ENCODE measurements around the gene URB1.

The URB1 gene

GRCh38 chr21:32332463-32332951, 60.3 kb downstream of the URB1 start:
- TF ChIP-seq POLR2AphosphoS5 (IDR thresholded peaks at IDR 0.05; ENCODE audit: low read depth, low read length) (no peak), TAF1 (IDR thresholded peaks at IDR 0.05; ENCODE audit: borderline replicate concordance, insufficient read depth, low read length) (no peak), SIN3A (IDR thresholded peaks at IDR 0.05; ENCODE audit: borderline replicate concordance, insufficient read depth, low read length) (no peak), REST (IDR thresholded peaks at IDR 0.05; ENCODE audit: insufficient read depth in 1 of 2, low read depth in 2 of 2, low read length in 2 of 2) (no peak), FOXP2 (optimal IDR thresholded peaks at IDR 0.05; ENCODE audit: borderline replicate concordance, extremely low read depth, extremely low read length, insufficient read depth) (no peak)

DNA sequence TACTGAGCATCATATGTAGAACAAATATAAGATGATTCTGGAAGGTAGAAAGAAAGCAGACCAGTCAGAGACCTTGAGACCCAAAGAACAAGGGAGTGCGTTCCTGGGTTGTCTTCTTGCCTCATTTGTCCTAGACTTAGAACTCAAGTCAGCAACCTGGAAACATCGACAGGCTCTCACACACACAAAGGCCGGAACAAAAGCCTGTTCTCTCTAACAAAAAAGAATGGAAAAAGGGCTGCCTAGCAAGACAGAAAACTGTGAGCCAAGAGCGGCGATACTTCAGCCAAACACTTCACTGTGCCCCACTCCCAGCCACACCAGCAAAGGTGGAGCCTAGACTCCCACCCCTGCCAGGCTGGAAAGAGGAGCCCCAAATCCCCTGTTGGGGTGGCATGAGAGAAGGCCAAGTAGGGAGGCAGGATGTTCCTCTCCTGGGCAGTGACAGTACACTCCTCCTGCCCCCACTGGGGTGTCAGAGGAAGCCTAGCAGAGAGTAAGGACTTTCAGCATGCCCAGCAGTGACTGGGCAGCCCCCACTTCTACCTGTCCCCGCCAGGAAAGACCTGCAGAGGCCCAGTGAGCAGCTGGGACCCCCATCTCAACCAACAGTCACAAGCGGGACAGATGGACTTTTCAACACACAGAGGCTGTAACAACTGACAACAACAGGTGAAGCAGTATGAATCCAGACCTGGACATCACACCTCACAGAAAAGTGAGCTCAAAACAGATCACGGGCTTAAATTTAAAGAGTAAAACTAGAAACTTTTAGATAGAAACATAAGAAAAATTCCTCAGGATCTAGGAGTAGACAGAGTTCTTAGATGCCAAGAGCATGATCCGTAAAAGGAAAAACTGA, 61.1 kb downstream of the URB1 start:
- TF ChIP-seq TAF1 (IDR thresholded peaks at IDR 0.05; ENCODE audit: borderline replicate concordance, insufficient read depth, low read length) (no peak), FOXP2 (optimal IDR thresholded peaks at IDR 0.05; ENCODE audit: borderline replicate concordance, extremely low read depth, extremely low read length, insufficient read depth) (no peak), REST (IDR thresholded peaks at IDR 0.05; ENCODE audit: insufficient read depth in 1 of 2, low read depth in 2 of 2, low read length in 2 of 2) (no peak), POLR2AphosphoS5 (IDR thresholded peaks at IDR 0.05; ENCODE audit: low read depth, low read length) (no peak), SIN3A (IDR thresholded peaks at IDR 0.05; ENCODE audit: borderline replicate concordance, insufficient read depth, low read length) (no peak)

- no peak for TF ChIP-seq FOXP2 (optimal IDR thresholded peaks at IDR 0.05; ENCODE audit: borderline replicate concordance, extremely low read depth, extremely low read length, insufficient read depth)
- no peak for TF ChIP-seq REST (IDR thresholded peaks at IDR 0.05; ENCODE audit: insufficient read depth in 1 of 2, low read depth in 2 of 2, low read length in 2 of 2)
- no peak for TF ChIP-seq SIN3A (IDR thresholded peaks at IDR 0.05; ENCODE audit: borderline replicate concordance, insufficient read depth, low read length)
- TF ChIP-seq TAF1 (IDR thresholded peaks at IDR 0.05; ENCODE audit: borderline replicate concordance, insufficient read depth, low read length), result no peak
- TF ChIP-seq POLR2AphosphoS5 (IDR thresholded peaks at IDR 0.05; ENCODE audit: low read depth, low read length), result no peak
Measured at GRCh38 chr21:32330784-32331311, 62.0 kb downstream of the URB1 start.

GRCh38 chr21:32329776-32330175, 63.0 kb downstream of the URB1 start:
- TF ChIP-seq REST (IDR thresholded peaks at IDR 0.05; ENCODE audit: insufficient read depth in 1 of 2, low read depth in 2 of 2, low read length in 2 of 2) (no peak), TAF1 (IDR thresholded peaks at IDR 0.05; ENCODE audit: borderline replicate concordance, insufficient read depth, low read length) (no peak), POLR2AphosphoS5 (IDR thresholded peaks at IDR 0.05; ENCODE audit: low read depth, low read length) (no peak), SIN3A (IDR thresholded peaks at IDR 0.05; ENCODE audit: borderline replicate concordance, insufficient read depth, low read length) (no peak), FOXP2 (optimal IDR thresholded peaks at IDR 0.05; ENCODE audit: borderline replicate concordance, extremely low read depth, extremely low read length, insufficient read depth) (no peak)
